ENCODE results near the gene TMIGD3.

The TMIGD3 gene

DNA sequence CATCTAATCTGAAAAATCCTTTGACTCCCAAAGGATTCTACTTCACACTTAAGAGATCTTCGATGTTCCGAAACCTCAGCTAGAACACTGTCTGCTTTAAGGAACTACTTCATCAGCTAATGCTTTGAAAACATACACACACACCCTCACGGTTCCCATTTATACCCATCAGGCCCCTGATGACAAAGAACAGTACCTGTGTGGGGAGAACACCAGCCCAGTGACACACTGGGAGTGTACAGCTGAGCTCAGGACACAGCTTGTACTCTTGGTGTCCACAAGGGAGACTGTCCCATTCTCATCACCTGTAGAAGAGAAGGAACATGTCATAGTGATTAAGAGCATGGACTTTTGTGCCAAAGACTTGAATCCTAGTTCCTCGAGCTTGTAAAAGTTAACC, 61.0 kb downstream of the TMIGD3 start:
- peaks cover 31% of the 10 kb centered on the region for H3K79me2 ChIP-seq (ENCODE audit: insufficient read depth, low read length)
- H3K4me3 ChIP-seq (ENCODE audit: insufficient read depth, low read length, poor library complexity, severe bottlenecking), result no peak overlapping the region
- 0 out of 2 replicates have a peak, but pooled peaks cover 2% of the 10 kb centered on the region for H3F3A ChIP-seq (ENCODE audit: insufficient read depth)
- TF ChIP-seq CTCF (IDR thresholded peaks at IDR 0.05; ENCODE audit: insufficient read depth, low read length, poor library complexity, severe bottlenecking), result no peak
- no peak for TF ChIP-seq EZH2phosphoT487 (conservative IDR thresholded peaks at IDR 0.05; ENCODE audit: low read length)
- no peak overlapping the region for H2AFZ ChIP-seq (ENCODE audit: low read depth, low read length, severe bottlenecking)
- H3K9ac ChIP-seq (ENCODE audit: low read length), result no peak overlapping the region
- H4K20me1 ChIP-seq (ENCODE audit: low read depth, low read length), result no peaks in the 10 kb centered on the region; the same call in 1 of the 2 replicates
- no peaks in the 10 kb centered on the region for H3K9me3 ChIP-seq (ENCODE audit: insufficient read depth, low read length)
- peaks cover 38% of the 10 kb centered on the region for H3K36me3 ChIP-seq (ENCODE audit: low read length)
- H3K27me3 ChIP-seq (ENCODE audit: low read length), result no peaks in the 10 kb centered on the region
- no peak overlapping the region for H3K27ac ChIP-seq (ENCODE audit: low read depth, low read length)
- H3K9me2 ChIP-seq (replicated peaks; ENCODE audit: insufficient read depth, low read length), result no peaks in the 10 kb centered on the region
- H3K4me2 ChIP-seq (ENCODE audit: low read depth, low read length, poor library complexity, severe bottlenecking), result no peak overlapping the region

DNA sequence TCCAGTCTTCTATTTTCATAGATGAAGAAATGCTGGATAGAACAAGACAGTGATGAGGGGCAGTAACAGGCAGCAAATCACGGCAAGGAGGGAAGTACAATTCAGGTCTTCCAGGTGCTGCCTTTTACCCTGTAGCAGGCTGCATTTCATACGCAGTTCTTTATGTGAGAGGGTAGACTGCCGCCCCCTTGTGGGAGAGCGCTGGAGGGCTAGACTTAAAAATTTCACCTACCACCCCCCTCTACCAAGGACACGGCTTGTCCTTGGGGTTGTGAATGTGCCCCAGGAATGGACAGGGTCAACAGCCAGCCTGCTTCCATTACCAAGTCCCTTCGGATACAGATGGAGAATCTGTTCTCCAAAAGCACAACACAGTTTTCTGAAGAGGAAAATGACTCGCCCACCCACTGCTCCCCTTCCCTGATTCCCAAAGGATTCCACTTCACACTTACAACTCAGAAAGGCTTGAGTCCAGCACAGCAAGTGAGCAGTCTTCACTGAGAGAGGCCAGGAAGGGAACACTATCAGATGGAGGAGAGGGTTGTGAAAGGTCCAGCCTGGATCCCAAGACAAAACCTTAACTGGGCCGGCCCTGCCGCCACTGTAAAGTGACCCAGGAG, 61.8 kb downstream of the TMIGD3 start:
- H2AFZ ChIP-seq (ENCODE audit: low read depth, low read length, severe bottlenecking), result no peak overlapping the region
- peaks cover 36% of the 10 kb centered on the region for H3K36me3 ChIP-seq (ENCODE audit: low read length)
- no peak overlapping the region for H3K27ac ChIP-seq (ENCODE audit: low read depth, low read length)
- TF ChIP-seq CTCF (IDR thresholded peaks at IDR 0.05; ENCODE audit: insufficient read depth, low read length, poor library complexity, severe bottlenecking) (peak; percentile 86), EZH2phosphoT487 (conservative IDR thresholded peaks at IDR 0.05; ENCODE audit: low read length) (no peak)
- H3K9me2 ChIP-seq (replicated peaks; ENCODE audit: insufficient read depth, low read length), result no peaks in the 10 kb centered on the region
- H4K20me1 ChIP-seq (ENCODE audit: low read depth, low read length), result no peaks in the 10 kb centered on the region
- H3K9me3 ChIP-seq (ENCODE audit: insufficient read depth, low read length), result no peaks in the 10 kb centered on the region
- peaks cover 23% of the 10 kb centered on the region for H3K79me2 ChIP-seq (ENCODE audit: insufficient read depth, low read length)
- H3K4me3 ChIP-seq (ENCODE audit: insufficient read depth, low read length, poor library complexity, severe bottlenecking), result no peak overlapping the region
- no peak overlapping the region for H3K9ac ChIP-seq (ENCODE audit: low read length)
- H3F3A ChIP-seq (ENCODE audit: insufficient read depth), result 0 out of 2 replicates have a peak, but pooled peaks cover 4% of the 10 kb centered on the region
- no peaks in the 10 kb centered on the region for H3K27me3 ChIP-seq (ENCODE audit: low read length)
- H3K4me2 ChIP-seq (ENCODE audit: low read depth, low read length, poor library complexity, severe bottlenecking), result no peak overlapping the region

- Histone ChIP-seq H3F3A (ENCODE audit: insufficient read depth) (peaks cover 16% of the 10 kb centered on the region; the same call in 1 of the 2 replicates), H3K27me3 (ENCODE audit: low read length) (no peaks in the 10 kb centered on the region), H3K79me2 (ENCODE audit: insufficient read depth, low read length) (0 out of 2 replicates have a peak, but pooled peaks cover 10% of the 10 kb centered on the region), H3K9me2 (replicated peaks; ENCODE audit: insufficient read depth, low read length) (no peaks in the 10 kb centered on the region), H3K27ac (ENCODE audit: low read depth, low read length) (no peak overlapping the region), H3K9ac (ENCODE audit: low read length) (no peak overlapping the region), H4K20me1 (ENCODE audit: low read depth, low read length) (no peaks in the 10 kb centered on the region), H3K9me3 (ENCODE audit: insufficient read depth, low read length) (no peaks in the 10 kb centered on the region), H3K4me2 (ENCODE audit: low read depth, low read length, poor library complexity, severe bottlenecking) (no peak overlapping the region), H3K4me3 (ENCODE audit: insufficient read depth, low read length, poor library complexity, severe bottlenecking) (no peak overlapping the region), H3K36me3 (ENCODE audit: low read length) (peaks cover 35% of the 10 kb centered on the region), H2AFZ (ENCODE audit: low read depth, low read length, severe bottlenecking) (no peak overlapping the region)
- TF ChIP-seq CTCF (IDR thresholded peaks at IDR 0.05; ENCODE audit: insufficient read depth, low read length, poor library complexity, severe bottlenecking) (no peak), EZH2phosphoT487 (conservative IDR thresholded peaks at IDR 0.05; ENCODE audit: low read length) (no peak)
These were observed 63.7 kb downstream of the TMIGD3 start for GRCh38 chr1:111439461-111440351.
